ENCODE data around the gene RECK. TPM values are rescaled to one million over a fixed set of nuclear protein-coding genes. Genes with fewer than 3 reads are reported as not detected.
"Not testable (repeated sequence)": the region's sequence is repeated elsewhere in the genome, so short reads cannot be mapped to it uniquely, and the experiment has no call there.

Gene RECK
- total RNA-seq, 1 experiment from 2014 or later, result 10.1 TPM

DNA sequence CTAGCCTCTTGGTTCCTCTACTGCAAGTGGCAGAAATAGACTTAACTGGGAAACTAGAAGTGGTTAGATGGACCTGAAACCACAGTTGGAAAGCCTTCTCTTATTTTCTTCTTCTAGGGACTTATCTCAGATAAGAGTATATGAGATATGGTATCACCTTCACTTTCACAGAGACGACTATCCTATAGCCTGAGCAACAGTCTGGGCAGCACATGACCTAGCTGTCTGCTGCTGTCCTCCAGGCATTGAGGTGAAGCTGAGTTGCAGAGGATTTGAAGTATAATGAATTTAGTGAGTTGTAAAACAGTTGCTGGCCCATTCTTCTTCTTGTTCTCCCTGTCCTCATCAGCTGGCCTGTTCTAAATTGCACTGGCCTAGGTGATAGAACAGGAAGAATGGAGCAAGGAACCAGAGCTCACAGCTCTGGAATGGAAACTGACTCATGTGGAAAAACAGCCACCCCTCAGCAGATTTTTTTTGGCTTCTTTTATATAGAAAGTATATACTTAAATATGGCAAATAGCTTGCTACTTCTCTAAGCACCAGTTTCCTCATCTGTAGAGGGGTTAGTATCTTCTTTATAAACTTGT, 27.8 kb downstream of the RECK start:
- no peak for DNase-seq
- no peak overlapping the region for H3K27ac ChIP-seq
- no peak overlapping the region for H3K4me3 ChIP-seq
- peaks cover 5% of the 10 kb centered on the region for H3K36me3 ChIP-seq
- no peaks in the 10 kb centered on the region for H3K27me3 ChIP-seq
- H3K9me3 ChIP-seq (replicated peaks), result no peaks in the 10 kb centered on the region
- H3K4me1 ChIP-seq, result no peaks in the 10 kb centered on the region

- DNase-seq, result no peak
- Histone ChIP-seq H3K4me1 (no peaks in the 10 kb centered on the region), H3K4me3 (no peak overlapping the region), H3K27ac (no peak overlapping the region), H3K27me3 (no peaks in the 10 kb centered on the region), H3K9me3 (replicated peaks) (no peaks in the 10 kb centered on the region), H3K36me3 (no peaks in the 10 kb centered on the region)
These were observed 37.3 kb downstream of the RECK start for GRCh38 chr9:36074055-36074454.

- H3K4me1 ChIP-seq, result no peaks in the 10 kb centered on the region
- no peaks in the 10 kb centered on the region for H3K9me3 ChIP-seq (replicated peaks)
- H3K27ac ChIP-seq, result no peak overlapping the region
- no peak overlapping the region for H3K4me3 ChIP-seq
- H3K36me3 ChIP-seq, result no peaks in the 10 kb centered on the region
- DNase-seq, result peak; percentile 16 to 31
- no peaks in the 10 kb centered on the region for H3K27me3 ChIP-seq
These were observed 38.3 kb downstream of the RECK start for GRCh38 chr9:36074870-36075532.

DNA sequence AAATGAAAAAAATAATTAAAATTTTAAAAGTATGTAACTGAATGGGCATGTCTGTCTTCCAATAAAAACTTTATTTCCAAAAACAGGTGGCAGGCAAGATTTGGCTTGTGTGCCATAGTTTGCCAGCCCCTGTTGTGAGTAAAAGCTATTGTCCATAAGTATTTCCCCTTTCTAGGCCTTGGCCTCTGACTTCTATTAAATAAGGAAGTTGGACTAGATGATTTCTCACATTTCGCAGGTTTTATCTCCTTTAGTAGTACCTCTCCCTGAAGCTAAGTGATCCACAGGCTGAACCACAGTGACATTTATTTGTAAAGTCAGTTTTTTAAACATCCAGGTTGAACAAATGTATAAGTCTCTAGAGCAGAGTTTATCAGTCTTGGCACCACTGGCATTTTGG, 41.3 kb downstream of the RECK start:
- Histone ChIP-seq H3K4me3 (no peak overlapping the region), H3K27ac (no peak overlapping the region), H3K4me1 (no peaks in the 10 kb centered on the region), H3K36me3 (no peaks in the 10 kb centered on the region), H3K9me3 (replicated peaks) (no peaks in the 10 kb centered on the region), H3K27me3 (no peaks in the 10 kb centered on the region)
- DNase-seq, result no peak

DNA sequence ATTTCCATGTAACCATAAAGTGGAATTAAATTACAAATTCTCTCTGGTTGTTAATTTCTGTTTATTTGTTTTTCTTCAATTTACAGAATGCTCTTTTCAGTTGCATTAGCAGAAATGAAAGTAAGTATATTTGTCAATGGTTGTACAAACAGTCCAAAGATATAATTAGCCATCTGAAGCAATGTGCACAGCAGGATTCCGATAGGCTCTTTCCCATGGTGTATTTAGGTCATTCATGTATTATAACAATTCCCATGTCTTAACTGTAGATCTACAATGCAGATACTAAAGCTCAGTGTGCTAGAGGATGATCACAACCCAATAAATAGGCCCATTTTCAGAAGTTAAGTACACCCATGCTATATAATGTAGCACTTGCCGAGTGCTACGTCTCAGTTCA, 43.8 kb downstream of the RECK start:
- H3K27me3 ChIP-seq, result no peaks in the 10 kb centered on the region
- no peaks in the 10 kb centered on the region for H3K36me3 ChIP-seq
- no peak for DNase-seq
- H3K9me3 ChIP-seq (replicated peaks), result no peaks in the 10 kb centered on the region
- no peak overlapping the region for H3K4me3 ChIP-seq
- no peak overlapping the region for H3K27ac ChIP-seq
- no peaks in the 10 kb centered on the region for H3K4me1 ChIP-seq

DNA sequence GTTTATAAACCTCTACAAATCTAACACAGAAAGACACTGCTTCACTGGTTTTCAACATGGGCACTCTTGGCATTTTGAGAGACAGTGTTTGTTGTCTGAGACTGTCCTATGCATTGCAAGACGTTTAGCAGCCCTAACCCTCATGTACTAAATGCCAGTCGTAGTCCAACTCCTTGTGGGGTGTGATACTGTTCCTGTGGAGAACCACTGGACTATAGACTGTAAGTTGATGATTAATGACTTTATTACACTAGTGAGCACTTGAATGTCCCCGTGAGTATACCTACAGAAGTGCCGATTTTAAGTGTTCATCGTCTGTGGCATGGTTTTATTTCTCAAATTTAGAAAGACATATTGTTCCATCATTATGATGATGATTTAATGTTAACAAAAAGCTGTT, 46.2 kb downstream of the RECK start:
- H3K9me3 ChIP-seq (replicated peaks), result no peaks in the 10 kb centered on the region
- no peaks in the 10 kb centered on the region for H3K4me1 ChIP-seq
- H3K4me3 ChIP-seq, result no peak overlapping the region
- H3K27ac ChIP-seq, result no peak overlapping the region
- H3K27me3 ChIP-seq, result no peaks in the 10 kb centered on the region
- DNase-seq, result no peak
- no peaks in the 10 kb centered on the region for H3K36me3 ChIP-seq

DNA sequence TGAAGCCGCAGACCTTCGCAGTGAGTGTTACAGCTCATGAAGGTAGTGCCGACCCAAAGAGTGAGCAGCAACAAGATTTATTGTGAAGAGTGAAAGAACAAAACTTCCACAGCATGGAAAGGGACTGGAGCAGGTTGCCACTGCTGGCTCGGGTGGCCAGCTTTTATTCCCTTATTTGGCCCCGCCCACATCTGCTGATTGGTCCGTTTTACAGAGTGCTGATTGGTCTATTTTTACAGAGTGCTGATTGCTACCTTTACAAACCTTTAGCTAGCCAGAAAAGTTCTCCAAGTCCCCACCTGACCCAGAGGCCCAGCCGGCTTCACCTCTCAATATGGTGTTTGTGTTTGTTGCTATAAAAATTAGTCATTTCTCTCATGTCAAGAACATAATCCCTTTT, 49.7 kb downstream of the RECK start:
- Histone ChIP-seq H3K9me3 (replicated peaks) (no peaks in the 10 kb centered on the region), H3K36me3 (no peaks in the 10 kb centered on the region), H3K27ac (no peak overlapping the region), H3K4me1 (peaks cover 2% of the 10 kb centered on the region), H3K4me3 (no peak overlapping the region), H3K27me3 (no peaks in the 10 kb centered on the region)
- DNase-seq, result no peak

DNA sequence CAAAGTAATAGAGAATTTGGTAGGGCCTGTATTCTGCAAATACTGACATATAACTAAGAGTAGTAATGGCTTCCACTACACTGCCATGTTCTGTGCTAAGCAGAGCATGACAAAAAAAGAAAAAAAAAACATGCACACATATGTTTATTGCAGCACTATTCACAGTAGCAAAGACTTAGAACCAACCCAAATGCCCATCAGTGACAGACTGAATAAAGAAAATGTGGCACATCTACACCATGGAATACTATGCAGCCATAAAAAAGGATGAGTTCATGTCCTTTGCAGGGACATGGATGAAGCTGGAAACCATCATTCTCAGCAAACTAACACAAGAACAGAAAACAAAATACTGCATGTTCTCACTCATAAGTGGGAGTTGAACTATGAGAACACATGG, 50.3 kb downstream of the RECK start:
- H3K4me3 ChIP-seq; DNase-seq; H3K9me3 ChIP-seq (replicated peaks): not testable (repeated sequence)

GRCh38 chr9:36088020-36088419, 51.3 kb downstream of the RECK start:
- peaks cover 4% of the 10 kb centered on the region for H3K4me1 ChIP-seq

More for the DNA sequence above, 50.3 kb downstream of the RECK start:
- not testable (repeated sequence) for H3K27ac ChIP-seq, H3K27me3 ChIP-seq, H3K36me3 ChIP-seq, H3K4me1 ChIP-seq

DNA sequence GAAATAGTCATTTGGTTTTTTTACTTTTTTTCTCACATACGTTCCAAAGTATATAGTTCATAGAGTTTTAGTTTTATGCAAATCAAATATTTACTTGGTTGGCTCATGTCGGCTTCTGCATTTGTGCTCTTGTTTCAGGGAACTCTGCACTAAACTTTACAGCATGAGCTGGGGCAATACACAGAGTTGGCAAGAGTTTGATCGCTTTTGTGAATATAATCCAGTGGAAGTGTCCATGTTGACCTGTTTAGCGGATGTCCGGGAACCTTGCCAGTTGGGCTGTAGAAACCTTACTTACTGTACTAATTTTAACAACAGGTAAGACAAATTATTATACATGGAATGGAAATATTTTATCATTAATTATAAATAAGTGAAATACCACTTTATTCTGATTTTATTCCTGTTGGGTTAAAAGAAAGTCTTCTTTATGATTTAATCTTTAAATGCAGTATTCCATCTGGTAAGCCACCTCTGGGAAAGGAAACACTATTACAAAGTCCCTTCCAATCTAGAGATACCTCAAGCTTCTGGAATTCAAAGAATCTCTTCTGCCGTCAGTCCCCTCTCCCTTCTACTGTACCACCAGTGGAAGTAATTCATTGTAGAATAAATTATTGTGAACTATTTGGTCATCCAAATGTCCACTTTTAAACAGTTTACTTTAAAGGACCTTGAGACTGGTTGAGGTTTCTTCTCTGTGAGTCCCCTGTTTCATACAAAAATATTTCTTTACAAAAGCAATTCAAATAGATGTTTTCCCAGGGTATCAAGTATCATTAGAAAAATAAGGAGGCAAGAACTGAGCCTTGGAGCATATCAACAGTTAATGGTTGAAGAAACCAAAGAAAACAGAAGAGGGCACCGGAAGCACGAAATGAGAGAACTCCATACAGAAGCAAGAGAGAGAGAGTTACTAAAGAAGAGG, 54.6 kb downstream of the RECK start:
- no peaks in the 10 kb centered on the region for H3K9me3 ChIP-seq (replicated peaks)
- peak overlapping the region; percentile 52 for H3K27ac ChIP-seq
- no peaks in the 10 kb centered on the region for H3K27me3 ChIP-seq
- no peaks in the 10 kb centered on the region for H3K36me3 ChIP-seq
- peak in 1 of 2 experiments; percentile 36 for DNase-seq
- peaks cover 4% of the 10 kb centered on the region for H3K4me1 ChIP-seq
- no peak overlapping the region for H3K4me3 ChIP-seq

More at GRCh38 chr9:36088020-36088419, 51.3 kb downstream of the RECK start:
- Histone ChIP-seq H3K27ac (no peak overlapping the region), H3K4me3 (no peak overlapping the region), H3K9me3 (replicated peaks) (no peaks in the 10 kb centered on the region), H3K27me3 (no peaks in the 10 kb centered on the region), H3K36me3 (no peaks in the 10 kb centered on the region)
- no peak for DNase-seq

GRCh38 chr9:36092014-36092413, 55.3 kb downstream of the RECK start:
- H3K9me3 ChIP-seq (replicated peaks), result no peaks in the 10 kb centered on the region
- no peak for DNase-seq
- H3K4me3 ChIP-seq, result no peak overlapping the region
- H3K4me1 ChIP-seq, result peaks cover 4% of the 10 kb centered on the region
- no peaks in the 10 kb centered on the region for H3K27me3 ChIP-seq
- H3K36me3 ChIP-seq, result no peaks in the 10 kb centered on the region
- H3K27ac ChIP-seq, result peak overlapping the region; percentile 52

DNA sequence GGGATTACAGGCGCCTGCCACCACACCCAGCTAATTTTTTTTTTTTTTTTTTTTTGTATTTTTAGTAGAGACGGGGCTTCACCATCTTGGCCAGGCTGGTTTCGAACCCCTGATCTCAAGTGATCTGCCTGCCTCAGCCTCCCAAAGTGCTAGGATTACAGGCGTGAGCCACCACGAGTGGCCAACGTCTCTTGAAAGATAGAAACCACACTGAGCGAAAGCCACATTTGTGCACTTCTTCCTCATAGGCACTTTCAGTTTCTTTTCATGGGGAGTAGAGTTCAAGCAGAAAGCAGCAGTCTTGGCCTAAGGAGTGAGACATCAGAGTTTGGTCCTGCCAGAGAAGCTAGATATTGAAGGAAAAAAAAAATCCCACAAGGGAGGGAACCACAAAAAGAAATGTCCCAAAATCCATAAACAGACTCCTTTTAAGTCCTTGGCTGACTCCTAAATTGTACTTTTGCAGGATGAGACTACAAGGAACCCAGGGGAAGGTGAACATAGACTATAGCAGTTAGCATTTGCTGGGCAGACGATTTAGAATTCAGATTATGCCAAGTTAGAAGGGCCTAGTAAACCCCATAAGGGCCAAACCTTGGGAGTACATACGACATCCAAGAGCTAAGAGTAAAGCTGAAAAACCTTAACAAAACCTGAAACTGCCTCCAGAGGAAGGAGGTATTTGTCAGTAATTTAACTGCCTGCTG, 55.9 kb downstream of the RECK start:
- Histone ChIP-seq H3K27me3 (no peaks in the 10 kb centered on the region), H3K4me3 (no peak overlapping the region), H3K36me3 (no peaks in the 10 kb centered on the region), H3K9me3 (replicated peaks) (no peaks in the 10 kb centered on the region), H3K27ac (no peak overlapping the region), H3K4me1 (peaks cover 4% of the 10 kb centered on the region)
- DNase-seq, result no peak

DNA sequence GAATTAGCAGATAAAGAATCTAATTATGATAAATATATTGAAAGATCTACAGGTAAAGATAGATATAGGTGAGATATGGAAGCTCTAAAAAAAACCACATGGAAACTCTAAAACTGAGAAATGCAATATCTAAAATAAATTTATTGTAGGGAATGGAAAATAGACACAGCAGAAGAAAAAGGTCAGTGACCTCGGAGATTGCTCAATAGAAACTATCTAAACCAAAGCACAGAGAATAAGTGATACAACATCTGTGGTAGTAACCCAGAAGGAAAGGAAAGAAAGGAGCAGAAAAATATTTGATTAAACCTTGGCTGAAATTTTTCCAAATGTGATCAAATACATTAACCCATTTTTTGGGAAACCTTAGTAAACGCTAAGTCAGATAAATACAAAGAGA, 56.7 kb downstream of the RECK start:
- no peaks in the 10 kb centered on the region for H3K9me3 ChIP-seq (replicated peaks)
- H3K27me3 ChIP-seq, result no peaks in the 10 kb centered on the region
- H3K4me1 ChIP-seq, result peaks cover 4% of the 10 kb centered on the region
- H3K27ac ChIP-seq, result no peak overlapping the region
- no peak for DNase-seq
- no peak overlapping the region for H3K4me3 ChIP-seq
- H3K36me3 ChIP-seq, result no peaks in the 10 kb centered on the region

DNA sequence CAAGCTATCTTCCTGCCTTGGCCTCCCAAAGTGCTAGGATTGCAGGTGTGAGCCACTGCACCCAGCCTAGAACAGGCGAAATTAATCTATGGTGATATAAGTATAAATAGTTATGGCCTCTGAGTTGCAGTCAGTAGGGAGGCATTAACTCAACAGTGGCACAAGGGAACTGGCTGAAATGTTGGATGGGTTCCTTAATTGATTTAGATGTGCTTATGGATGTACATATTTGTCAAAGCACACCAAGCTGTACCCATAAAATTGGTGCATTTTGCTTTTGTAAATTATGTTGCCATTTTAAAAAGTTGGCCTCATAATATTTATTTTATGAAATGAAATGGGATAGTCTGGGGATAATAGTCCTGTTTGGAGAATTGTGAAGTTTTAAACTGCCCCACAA, 63.0 kb downstream of the RECK start:
- H3K27ac ChIP-seq, result no peak overlapping the region
- no peak overlapping the region for H3K4me3 ChIP-seq
- H3K36me3 ChIP-seq, result no peaks in the 10 kb centered on the region
- no peaks in the 10 kb centered on the region for H3K9me3 ChIP-seq (replicated peaks)
- peaks cover 3% of the 10 kb centered on the region; the same call in 1 of the 2 replicates for H3K4me1 ChIP-seq
- no peaks in the 10 kb centered on the region for H3K27me3 ChIP-seq
- DNase-seq, result no peak

DNA sequence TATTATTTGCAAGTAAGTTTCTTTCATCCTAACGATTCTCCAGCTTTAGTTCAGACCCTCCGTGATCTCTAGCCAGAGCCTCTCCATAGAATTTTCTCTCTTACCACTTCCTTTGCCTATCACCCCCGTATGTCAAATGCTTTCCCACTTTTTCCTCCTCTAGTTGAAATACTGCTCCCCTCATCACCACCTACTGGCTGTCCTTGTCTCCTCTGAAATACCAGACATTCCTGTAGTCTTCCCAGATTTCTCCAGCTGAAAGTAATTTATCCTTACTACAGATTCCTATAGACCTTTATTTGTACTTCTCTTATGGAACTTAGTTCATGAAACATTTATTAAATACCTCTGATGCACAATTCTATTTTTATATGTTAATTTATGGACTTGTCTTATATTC, 63.8 kb downstream of the RECK start:
- Histone ChIP-seq H3K9me3 (replicated peaks) (no peaks in the 10 kb centered on the region), H3K27me3 (no peaks in the 10 kb centered on the region), H3K27ac (no peak overlapping the region), H3K36me3 (no peaks in the 10 kb centered on the region), H3K4me3 (no peak overlapping the region), H3K4me1 (peaks cover 3% of the 10 kb centered on the region; the same call in 1 of the 2 replicates)
- DNase-seq, result no peak
